HL-60 (cell line): Measurements from ENCODE around the gene P3H3.

Experiments used
- POLR2AphosphoS5 ChIP-seq: IDR thresholded peaks from 2 replicates; pipeline ENCODE4 v1.6.1; 2012; ENCODE audit warnings: low read depth
- TF ChIP-seq, protein P1 (sequence below): IDR thresholded peaks from one replicate; pipeline ENCODE4 v1.5.1; 2011; ENCODE audit warnings: low read length, control low read depth, inconsistent platforms; ENCODE audit not compliant: insufficient read depth

GRCh38 chr12:6867413-6868210 is 39.4 kb downstream of the P3H3 start, which contains the start of gene TPI1:
- TF ChIP-seq, protein P1, sequence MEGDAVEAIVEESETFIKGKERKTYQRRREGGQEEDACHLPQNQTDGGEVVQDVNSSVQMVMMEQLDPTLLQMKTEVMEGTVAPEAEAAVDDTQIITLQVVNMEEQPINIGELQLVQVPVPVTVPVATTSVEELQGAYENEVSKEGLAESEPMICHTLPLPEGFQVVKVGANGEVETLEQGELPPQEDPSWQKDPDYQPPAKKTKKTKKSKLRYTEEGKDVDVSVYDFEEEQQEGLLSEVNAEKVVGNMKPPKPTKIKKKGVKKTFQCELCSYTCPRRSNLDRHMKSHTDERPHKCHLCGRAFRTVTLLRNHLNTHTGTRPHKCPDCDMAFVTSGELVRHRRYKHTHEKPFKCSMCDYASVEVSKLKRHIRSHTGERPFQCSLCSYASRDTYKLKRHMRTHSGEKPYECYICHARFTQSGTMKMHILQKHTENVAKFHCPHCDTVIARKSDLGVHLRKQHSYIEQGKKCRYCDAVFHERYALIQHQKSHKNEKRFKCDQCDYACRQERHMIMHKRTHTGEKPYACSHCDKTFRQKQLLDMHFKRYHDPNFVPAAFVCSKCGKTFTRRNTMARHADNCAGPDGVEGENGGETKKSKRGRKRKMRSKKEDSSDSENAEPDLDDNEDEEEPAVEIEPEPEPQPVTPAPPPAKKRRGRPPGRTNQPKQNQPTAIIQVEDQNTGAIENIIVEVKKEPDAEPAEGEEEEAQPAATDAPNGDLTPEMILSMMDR = no peak
- TF ChIP-seq POLR2AphosphoS5 = peak; percentile 97
